CD4-positive, alpha-beta T cell treated with Interleukin-15 for 1 hour (primary cell): ENCODE measurements around the gene MUSK.
"Not testable (repeated sequence)": the region's sequence is repeated elsewhere in the genome, so short reads cannot be mapped to it uniquely, and the experiment has no call there.

Source experiments
- DNase-seq: peaks from one replicate; pipeline ENCODE4 v3.0.0-alpha.2; 2020

MUSK gene

GRCh38 chr9:110764006-110764405, 95.4 kb downstream of the MUSK start:
- no peak for DNase-seq

- no peak for DNase-seq
Measured at GRCh38 chr9:110765926-110766325, 97.3 kb downstream of the MUSK start.

GRCh38 chr9:110767559-110768063, 99.0 kb downstream of the MUSK start:
- DNase-seq, result no peak

GRCh38 chr9:110768886-110769285, 100.3 kb downstream of the MUSK start:
- no peak for DNase-seq

- DNase-seq, result no peak
Measured at GRCh38 chr9:110769667-110770066, 101.1 kb downstream of the MUSK start.

- DNase-seq, result no peak
Measured at GRCh38 chr9:110775724-110776123, 107.1 kb downstream of the MUSK start.

GRCh38 chr9:110776221-110776620, 107.6 kb downstream of the MUSK start:
- DNase-seq, result no peak

- no peak for DNase-seq
Measured at GRCh38 chr9:110777196-110777875, 108.7 kb downstream of the MUSK start.

- DNase-seq, result no peak
Measured at GRCh38 chr9:110777876-110778215, 109.3 kb downstream of the MUSK start.

- DNase-seq, result no peak
Measured at GRCh38 chr9:110782701-110783100, 114.1 kb downstream of the MUSK start.

GRCh38 chr9:110784309-110784708, 115.7 kb downstream of the MUSK start:
- DNase-seq, result no peak

GRCh38 chr9:110785166-110785565, 116.6 kb downstream of the MUSK start:
- DNase-seq, result no peak

GRCh38 chr9:110788396-110788795, 119.8 kb downstream of the MUSK start:
- DNase-seq, result not testable (repeated sequence)

GRCh38 chr9:110788871-110789270, 120.3 kb downstream of the MUSK start:
- no peak for DNase-seq

- DNase-seq, result no peak
Measured at GRCh38 chr9:110797611-110798010, 129.0 kb downstream of the MUSK start.

- no peak for DNase-seq
Measured at GRCh38 chr9:110799396-110799795, 130.8 kb downstream of the MUSK start.

GRCh38 chr9:110801426-110801825, 132.8 kb downstream of the MUSK start:
- DNase-seq, result no peak

GRCh38 chr9:110802416-110803035, 133.9 kb downstream of the MUSK start:
- DNase-seq, result peak; percentile 35

GRCh38 chr9:110807956-110808598, 139.5 kb downstream of the MUSK start:
- DNase-seq, result no peak

- DNase-seq, result no peak
Measured at GRCh38 chr9:110808599-110808980, 140.0 kb downstream of the MUSK start.

GRCh38 chr9:110809038-110809595, 140.5 kb downstream of the MUSK start:
- DNase-seq, result no peak

- no peak for DNase-seq
Measured at GRCh38 chr9:110810262-110810976, 141.8 kb downstream of the MUSK start.

- DNase-seq, result no peak
Measured at GRCh38 chr9:110812886-110813285, 144.3 kb downstream of the MUSK start.
